EH (cell line): ENCODE data around the gene NSMF.
"Not testable (repeated sequence)": the region's sequence is repeated elsewhere in the genome, so short reads cannot be mapped to it uniquely, and the experiment has no call there.

Experiments
- DNase-seq: peaks from one replicate; pipeline ENCODE4 v3.0.0-alpha.2; 2015; ENCODE audit warnings: low read depth

NSMF gene

GRCh38 chr9:137477778-137478612 lies 18.9 kb upstream of the NSMF start:
- no peak for DNase-seq

- no peak for DNase-seq
Observed at GRCh38 chr9:137476856-137477255, 17.7 kb upstream of the NSMF start.

- DNase-seq: no peak
Observed at GRCh38 chr9:137475666-137476065, 16.5 kb upstream of the NSMF start.

- DNase-seq: no peak
Observed at GRCh38 chr9:137474271-137474670, 15.1 kb upstream of the NSMF start.

GRCh38 chr9:137470785-137471184 lies 11.7 kb upstream of the NSMF start:
- DNase-seq: no peak

DNA sequence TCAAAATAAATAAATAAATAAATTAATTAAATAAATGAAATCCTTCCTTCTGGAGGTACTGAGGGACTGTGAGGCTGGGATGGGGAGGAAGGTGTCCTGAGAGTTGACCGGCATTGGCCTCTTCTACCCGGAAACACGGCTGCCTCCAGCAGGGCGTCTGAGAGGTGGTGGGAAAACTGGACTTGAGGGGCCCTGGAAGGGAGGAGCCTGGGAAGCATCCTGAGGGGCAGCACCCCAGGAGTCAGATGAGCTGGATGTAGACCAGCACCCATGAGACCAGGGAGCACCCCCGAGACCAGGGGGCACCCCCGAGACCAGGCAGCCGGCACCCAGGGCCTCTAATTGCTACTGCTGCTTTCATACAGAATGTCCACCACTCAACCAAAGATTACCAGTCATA lies 8.8 kb upstream of the NSMF start:
- no peak for DNase-seq

DNA sequence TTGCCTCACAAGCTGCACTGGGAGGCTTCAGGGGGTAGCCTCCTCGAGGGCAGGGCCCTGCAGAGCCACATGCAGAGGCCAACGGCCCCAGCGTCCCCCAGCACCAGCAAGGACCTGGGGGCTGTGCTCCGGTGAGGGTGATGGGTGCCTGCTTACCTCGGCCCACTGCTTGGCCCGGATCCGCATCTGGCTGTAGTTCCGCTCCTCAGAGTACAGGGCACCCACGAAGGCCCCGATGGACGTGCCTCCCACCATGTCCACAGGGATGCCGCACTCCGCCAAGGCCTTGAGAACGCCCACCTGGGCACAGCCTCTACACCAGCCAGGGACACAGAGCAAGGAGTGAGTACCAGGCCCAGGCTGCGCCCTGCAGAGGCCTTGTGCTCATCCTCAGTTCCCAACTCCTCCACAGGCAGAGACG lies 8.0 kb upstream of the NSMF start:
- no peak for DNase-seq

GRCh38 chr9:137466389-137467085 lies 7.4 kb upstream of the NSMF start:
- DNase-seq: not testable (repeated sequence)

GRCh38 chr9:137465720-137466388 lies 6.7 kb upstream of the NSMF start:
- DNase-seq: no peak

- no peak for DNase-seq
Observed at GRCh38 chr9:137465000-137465719, 6.0 kb upstream of the NSMF start.

DNA sequence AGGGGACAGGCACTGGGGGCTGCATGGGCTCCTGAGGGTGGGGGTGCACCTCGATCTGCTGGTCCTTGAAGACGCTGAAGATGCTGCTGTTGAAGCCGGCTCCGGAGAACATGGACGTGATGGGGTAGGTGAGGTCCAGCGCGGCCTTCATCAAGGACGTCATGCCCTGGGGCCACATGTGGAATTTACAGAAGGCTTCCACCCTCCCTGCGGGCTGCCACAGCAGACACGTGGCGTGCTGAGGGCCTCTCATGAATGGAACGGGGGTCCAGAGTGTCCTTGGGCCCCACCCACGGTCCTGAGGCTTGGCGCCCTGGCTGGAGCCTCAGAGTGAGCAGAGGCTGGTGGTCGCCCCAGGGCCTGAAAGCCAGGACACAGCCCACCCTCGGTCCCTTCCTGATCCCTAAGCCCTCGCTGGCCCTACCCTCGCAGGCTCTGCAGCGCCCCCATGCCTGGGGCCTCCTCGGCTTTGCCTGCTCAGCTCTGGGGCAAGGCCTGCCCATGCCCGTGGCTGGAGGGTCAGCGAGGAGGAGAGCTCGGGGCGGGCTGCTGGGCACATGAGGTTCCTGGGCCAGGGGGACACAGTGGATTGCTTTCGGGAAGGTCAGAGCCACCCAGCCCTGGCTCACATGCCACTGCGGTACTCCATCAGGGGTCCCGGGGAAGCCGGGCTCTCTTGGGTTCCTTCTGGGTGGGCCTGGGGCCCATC lies 5.3 kb upstream of the NSMF start:
- DNase-seq: no peak

DNA sequence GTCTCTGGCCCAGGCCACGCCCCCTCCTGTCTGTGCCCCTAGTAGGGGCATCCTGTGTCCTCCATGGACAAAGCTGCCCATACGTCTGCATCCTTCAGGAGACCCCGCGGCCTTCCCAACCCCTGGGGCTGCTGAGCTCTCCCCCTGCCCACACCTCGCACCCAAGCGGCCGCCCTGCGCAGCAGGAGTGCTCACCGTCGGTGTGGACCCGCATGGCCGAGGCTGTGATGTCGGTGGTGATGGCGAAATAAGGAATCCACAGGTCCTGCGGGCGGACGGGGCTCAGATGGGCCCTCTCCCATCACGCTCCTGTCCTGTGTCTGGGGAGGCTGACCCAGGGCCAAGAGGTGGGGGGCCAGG lies 4.8 kb upstream of the NSMF start:
- no peak for DNase-seq

DNA sequence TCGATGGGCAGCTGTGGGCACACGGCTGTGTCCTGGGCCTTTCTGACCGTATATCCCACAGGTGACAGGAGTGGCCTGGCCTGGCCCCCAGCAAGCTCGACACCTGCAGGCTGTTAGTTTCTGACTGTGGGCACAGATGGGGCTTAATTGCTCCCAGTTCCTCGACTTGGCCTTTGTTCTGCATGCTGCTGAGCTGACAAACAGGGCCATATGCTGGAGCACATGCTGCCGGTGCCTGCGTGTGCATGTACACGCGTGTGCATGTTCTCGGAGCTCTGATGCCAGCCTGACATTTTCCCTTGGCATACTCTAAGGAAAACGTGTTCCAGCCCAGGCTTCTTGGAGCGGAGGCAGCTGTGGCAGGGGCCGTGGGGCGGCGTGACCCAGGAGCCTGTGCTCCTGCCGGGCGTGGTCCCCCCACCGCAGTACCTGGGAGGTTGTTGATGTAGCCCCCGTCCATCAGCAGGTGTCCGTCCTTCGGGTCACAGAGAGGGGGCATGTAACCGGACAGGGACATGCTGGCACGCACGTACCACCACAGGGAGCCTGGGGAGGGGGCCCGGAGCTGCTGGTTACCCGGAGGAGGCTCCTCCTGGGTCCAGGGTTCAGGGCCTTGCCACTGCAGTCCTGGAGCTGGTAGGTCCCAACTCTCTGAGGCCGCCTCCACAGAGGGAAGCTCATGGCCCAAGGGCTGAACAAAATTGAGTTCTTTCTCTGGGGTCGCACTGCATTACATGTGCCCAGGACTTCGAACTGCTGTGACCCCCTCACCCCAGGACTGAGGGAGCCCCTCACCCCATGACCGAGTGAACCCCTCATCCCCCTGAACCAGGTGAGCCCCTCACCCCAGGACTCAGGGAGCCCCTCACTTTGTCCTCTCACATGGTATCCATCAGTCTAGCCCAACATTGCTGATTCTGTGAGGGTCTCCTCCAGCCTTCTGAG lies 4.1 kb upstream of the NSMF start:
- DNase-seq: no peak

DNA sequence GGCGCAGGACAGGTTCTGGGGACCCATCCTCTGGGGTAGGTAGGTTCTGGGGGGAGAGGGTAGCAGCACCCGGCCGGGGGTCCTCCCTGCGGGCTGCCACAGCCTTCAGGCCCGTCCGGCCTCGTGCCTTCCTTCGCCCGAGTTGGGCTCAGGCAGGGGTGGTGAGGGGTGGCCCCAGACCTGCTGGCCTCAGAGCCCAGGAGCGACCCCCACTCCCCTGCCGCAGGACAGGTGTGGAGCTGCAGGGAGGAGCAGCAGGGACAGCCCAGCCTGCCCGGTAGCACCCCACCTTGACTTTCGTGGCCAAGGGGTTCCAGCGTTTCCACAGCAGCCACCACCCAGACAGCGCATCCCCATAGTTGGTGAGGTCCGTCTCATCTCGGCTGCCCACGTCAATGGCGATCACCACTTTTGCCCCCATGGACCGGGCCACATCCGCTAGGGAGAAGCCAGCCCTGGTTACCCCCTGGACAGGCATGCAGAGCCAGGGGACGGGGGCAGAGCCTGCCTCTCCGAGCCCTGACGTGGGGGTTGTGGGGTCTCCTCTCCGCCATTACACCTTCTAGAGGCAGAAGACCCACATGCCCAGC lies 3.4 kb upstream of the NSMF start:
- DNase-seq: no peak

DNA sequence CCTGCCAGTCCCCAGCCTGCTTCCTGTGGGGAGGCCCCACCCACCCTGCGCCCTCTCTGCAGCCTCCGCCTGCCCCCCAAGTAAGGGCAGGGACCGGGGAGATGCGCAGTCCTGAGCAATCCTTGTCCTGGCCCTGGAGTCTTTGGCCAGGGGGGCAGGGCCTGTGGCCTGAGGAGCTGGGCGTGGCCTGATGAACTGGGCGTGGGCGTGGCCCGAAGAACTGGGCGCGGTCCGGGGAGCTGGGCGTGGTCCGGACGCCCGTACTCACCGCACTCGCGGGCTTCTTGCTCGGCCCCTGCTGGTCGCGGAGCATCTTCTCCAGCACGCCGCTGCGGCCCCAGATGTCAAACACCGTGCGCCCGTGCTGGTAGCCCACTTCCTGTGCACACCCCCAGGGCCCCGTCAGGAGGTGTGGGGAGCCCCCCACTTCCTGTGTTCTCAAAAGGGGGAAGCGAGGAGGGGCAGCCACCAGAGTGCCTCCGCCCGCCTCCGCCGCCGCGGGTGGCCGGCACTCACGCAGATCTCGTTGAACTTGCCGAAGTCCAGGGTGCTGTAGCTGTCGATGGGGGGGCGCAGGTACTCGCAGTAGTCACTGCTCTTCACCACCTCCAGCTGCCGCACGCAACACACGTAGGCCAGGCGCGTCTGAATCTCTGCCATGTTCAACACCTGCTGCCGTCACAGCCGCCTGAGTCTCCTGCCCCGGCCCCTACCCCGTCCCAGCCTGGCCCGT lies 2.7 kb upstream of the NSMF start:
- no peak for DNase-seq

GRCh38 chr9:137461316-137461662 lies 2.2 kb upstream of the NSMF start:
- no peak for DNase-seq

- DNase-seq: no peak
Observed at GRCh38 chr9:137460363-137461315, 1.5 kb upstream of the NSMF start.

GRCh38 chr9:137459601-137460362 lies 648 bp upstream of the NSMF start:
- DNase-seq: no peak
